Right ventricle myocardium superior (tissue), 1 donor: ENCODE data around the gene SELENOO. TPM values are rescaled to one million over a fixed set of nuclear protein-coding genes. Genes with fewer than 3 reads are reported as not detected.

Experiments used
- ATAC-seq: fragments of 200-7000 bp; cut with Tn5 transposase; one replicate; pipeline ENCODE4 v1.9.1; 2020; ENCODE audit warnings: mild to moderate bottlenecking; ENCODE audit not compliant: poor library complexity
- DNase-seq: peaks from one replicate; pipeline ENCODE4 v3.0.0-alpha.2; 2020
- intact Hi-C: fragments of 100-400 bp; cut with DNase I; formaldehyde crosslinking; loops from one replicate; pipeline ENCODE4 v1.11.2; 2022
- total RNA-seq: library from RNA; stranded (reverse); fragmentation: NEBNext Ultra II Directional; extraction: Animal tissue kit (Norgen Biotek cat#: 25700); gene quantifications from one replicate; pipeline ENCODE4 v1.2.1, GENCODE V29; 2021
- donor health status: DM: no; HTN: yes; CAD: no; lungs with severe emphysema.

SELENOO gene
- total RNA-seq, 1 donor from 2014 or later: 15.6 TPM

DNA sequence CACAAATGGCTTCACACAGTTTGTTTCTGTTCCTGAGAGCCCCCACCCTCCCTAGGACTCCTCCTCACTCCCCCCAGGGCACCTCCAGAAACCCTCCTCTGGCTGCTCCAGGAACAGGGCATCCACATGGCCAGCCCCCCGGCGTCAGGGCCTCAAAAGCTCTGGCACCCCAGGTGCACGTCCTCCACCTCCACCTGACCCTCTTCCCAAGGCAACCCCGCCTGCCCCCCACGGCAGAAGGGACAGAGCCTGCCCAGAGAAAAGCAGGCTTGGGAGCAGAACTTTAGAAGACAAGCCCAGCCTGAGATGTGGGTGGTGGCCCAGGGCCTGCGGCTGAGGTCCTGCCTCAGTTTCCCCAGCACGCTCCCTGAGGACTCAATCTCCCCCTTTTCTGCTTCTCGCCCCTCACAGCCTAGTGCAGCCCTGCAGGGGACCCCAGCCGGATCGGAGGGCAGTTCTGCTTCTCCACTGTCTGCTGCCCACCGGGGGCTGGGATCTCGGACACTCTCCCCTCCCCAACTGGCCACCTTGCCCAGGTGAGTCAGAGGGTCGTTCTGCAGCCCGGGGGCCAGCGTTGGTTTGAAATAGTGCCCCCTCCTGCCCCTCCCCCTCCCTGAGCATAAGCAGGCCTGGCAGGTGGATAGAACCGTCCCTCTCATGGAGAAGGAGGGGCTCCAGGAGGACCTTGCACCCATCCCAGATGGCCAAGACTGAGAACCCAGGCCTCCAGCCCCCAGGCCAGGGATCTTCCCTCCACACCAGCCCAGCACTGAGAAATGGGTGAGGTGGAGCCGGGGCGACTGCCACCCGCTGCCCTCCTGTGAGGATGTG lies 17.5 kb upstream of the SELENOO start:
- intact Hi-C loops: no loop called here
- DNase-seq (no peak), ATAC-seq (no peak)

DNA sequence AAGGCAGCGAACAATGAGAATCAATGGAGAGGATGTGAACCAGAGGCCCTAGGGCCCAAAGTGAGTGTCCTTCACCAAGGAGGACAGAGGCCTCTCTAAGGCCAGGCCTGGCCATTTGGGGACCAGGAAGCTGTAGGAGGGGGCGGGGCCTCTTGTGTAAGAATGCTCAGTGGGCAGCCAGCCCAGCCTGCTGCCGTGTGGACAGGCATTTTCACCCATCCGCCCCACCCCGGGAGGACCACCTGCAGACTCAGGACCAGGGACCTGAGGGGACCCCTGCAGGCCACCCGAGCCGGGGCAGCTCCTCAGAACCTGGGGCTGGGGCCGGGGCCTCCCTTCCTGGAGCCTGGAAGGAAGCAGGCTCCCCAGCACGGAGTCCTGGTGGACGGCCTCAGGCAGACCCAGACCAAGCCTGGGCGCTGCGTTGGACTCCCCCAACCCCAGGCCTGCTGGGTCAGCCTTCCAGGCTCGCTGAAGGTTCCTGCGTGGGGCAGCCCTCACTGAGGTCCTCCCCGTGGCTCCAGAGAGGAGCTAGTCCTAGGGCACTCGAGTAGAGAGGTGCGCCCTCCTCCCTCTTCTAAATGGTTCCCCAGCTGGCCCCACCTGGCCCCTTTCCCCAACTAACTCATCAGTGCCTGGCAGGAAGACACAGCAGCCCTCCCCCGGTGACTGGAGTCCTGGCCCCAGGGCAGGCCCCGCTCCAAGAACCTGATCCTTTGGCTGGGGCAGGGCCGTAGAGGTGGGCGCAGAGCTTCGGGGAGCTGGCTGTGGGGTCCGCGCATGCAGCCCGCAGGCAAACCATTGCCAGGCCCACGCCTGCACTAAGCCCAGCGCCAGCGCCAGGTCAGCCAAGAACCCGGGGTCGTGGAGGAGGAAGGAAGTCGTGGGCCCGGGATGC lies 16.6 kb upstream of the SELENOO start:
- DNase-seq: peak; percentile 90
- intact Hi-C loops: no loop called here
- ATAC-seq: peak; percentile 59

DNA sequence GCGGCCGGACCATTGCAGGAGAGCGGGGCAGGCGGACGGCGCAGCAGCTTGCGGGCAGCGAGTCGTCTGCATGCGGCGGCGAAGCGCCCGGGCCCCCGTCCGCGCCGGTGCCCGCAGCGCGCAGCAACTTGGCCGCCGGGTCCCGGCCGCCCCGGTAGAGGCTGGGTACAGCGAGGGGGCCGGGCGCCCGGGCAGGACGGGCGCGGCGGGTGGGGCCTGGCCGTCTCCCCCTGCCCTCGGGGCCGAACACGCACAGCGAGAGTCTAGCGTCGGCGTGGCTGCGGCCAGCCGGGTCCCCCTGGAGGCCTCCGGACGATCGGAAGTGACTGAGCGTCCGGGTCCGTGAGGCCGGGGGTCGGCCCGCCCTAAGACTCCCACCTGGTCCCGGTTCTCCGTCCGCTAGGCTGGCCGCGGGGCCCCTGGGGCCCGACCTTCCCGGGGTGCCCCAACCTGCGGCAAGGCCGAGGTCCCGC lies 15.9 kb upstream of the SELENOO start:
- intact Hi-C loops: no loop called here
- ATAC-seq: no peak
- DNase-seq: peak; percentile 47

DNA sequence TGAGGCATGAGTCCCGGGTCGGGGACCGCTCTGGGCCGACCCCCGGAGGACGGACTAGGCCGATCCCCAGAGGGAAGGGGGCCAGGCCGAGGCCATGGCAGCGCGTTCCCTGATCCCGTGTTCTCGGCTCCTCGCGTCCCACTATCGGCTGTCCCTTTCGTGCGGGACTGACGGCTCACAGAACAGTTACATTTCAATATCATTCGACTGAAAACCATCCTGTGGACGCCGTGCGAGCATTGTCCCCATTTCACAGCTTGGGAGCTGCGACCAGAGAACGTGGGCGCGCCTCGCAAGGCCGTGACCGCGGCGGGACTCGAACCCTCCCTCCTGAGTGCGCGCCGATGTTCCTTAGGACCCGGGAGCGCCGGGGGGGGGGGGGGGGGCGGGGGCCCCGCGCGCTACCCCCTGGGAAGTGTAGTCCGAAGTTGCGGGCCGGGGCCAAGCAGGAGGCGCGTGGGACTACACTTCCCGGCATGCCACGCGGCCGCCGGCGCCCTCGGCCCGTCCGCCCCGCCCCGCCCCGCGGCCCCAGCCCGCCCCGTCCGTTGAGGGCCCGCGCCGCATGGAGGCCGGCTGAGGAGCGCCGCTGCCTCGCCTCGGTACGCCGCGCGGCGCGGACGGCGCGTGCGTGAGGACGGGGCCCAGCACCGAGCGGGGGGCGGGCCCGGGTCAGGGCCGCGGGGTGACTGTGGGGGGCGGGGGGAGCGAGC lies 15.3 kb upstream of the SELENOO start, which contains the start of gene TRABD:
Gene TRABD, plus strand, starts transcription at position 539 of the 713 bp plus-strand sequence. CDS start 7,148 bp downstream, outside the sequence.
- intact Hi-C loops: no loop called here
- ATAC-seq (peak; percentile 83), DNase-seq (peak; percentile 93)

GRCh38 chr22:50186181-50186714 lies 14.6 kb upstream of the SELENOO start:
- ATAC-seq: no peak
- peak; percentile 56 for DNase-seq
- intact Hi-C loops: no loop called here

- ATAC-seq (no peak), DNase-seq (peak; percentile 47)
- intact Hi-C loops: no loop called here
Measured at GRCh38 chr22:50186761-50187523, 13.9 kb upstream of the SELENOO start.

- intact Hi-C loops: no loop called here
Measured at GRCh38 chr22:50188356-50188755, 12.5 kb upstream of the SELENOO start.

DNA sequence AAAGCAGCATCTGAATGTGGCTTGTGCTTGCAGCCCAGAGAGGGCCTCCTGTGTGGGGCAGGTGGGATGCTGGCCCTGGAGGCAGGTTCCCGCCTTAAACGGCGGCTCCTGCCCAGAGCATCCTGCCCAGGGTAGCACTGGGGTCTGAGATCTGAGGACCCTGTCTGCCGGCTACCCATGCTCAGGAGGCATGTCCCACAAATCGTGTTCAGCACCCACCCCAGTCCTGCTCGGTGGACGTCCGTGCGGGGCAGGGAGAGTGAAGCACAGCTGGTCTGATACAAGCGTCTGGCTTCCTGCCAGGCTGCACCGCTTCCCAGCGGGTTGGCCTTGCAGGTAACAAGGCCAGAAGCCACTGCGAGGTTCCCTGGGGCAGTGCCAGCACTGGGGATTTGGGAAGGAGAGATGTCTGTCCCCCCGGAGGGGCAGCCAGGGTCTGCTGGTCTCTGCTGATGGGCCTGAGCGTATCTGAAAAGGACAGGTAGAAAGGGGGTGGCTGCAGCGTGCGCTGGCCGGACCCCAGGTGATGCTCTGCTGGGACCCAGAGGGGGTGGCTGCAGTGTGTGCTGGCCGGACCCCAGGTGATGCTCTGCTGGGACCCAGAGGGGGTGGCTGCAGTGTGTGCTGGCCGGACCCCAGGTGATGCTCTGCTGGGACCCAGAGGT lies 11.5 kb upstream of the SELENOO start:
- intact Hi-C loops: no loop called here
- ATAC-seq (no peak), DNase-seq (peak; percentile 62)

More at GRCh38 chr22:50188356-50188755, 12.5 kb upstream of the SELENOO start:
- no peak for ATAC-seq
- no peak for DNase-seq

- DNase-seq: peak; percentile 44
- intact Hi-C loops: no loop called here
- peak; percentile 41 for ATAC-seq
Measured at GRCh38 chr22:50189849-50190181, 11.0 kb upstream of the SELENOO start.

DNA sequence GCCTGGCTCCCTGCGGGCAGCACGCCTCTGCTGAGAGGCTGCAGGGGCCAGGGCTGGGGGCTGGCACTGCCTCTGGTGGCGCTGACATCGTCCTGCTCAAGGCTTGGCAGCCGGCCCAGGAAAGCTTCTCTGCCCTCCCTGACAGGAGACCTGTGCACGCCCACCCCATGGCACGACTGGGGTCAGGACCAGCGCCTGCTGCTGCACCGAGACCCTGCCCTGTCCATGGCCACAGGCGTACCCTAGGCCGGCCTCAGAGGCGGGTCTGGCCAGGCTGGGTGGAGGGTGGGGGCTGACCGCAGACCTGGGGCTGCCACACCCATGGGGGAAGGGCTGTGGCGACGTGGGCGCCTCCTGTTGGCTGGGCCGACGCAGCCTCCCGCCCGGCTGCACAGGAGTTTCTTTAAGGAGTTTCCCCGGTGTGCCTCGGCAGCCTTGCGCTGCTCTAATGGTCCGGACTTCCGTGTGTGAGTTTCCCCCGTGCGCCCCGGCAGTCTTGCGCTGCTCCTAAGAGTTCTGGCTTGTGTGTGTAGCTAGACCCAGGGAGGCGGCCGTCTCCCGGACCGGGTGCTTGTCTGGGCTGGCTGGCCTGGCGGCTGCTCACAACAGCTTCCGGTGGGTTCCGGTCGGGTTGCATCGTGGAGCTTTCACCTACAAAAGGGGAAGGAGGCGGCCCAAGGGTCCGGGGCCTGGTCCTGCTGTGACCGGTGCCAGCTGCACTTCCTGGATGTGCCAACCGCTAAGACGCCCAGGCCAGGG lies 10.4 kb upstream of the SELENOO start:
- peak; percentile 89 for DNase-seq
- intact Hi-C loops: no loop called here
- peak; percentile 69 for ATAC-seq

DNA sequence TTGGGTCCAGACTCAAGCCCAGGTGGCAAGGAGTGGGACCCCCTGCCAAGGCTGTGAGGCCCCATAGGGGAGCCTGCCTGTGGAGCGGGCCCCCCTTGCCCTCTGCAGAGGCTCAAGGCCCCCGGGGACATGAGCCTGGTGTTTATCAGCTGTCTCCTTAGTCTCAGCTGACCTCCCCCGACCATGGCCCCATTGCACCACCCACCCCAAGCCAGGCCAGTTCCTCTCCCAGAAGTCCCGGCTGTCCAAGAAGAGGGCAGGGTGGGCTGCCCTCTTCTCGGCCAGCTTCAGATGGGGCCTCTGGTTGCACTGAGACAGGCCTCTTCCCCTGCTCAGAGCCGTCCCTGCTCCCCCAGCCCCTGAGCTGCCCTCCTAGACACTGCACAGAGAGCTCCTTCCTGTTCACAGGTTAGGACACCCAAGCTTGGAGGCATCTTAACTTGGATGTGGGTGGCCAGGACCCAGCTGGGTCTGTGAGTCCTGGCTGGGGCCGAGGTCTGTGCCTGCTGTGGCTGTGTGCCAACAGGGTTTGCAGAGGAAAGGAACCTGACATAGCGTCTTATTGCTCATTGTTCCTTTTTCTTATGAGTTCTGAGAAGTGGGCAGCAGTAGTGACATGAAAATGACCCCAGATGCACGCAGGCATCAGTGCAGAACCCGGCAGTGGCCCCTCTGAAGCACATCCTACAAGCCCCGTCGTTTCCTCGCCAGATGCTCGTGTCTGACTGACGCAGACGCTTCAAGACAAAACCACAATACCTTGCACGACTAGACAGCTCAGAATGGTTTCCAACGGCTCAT lies 9.7 kb upstream of the SELENOO start:
- no peak for ATAC-seq
- DNase-seq: peak; percentile 72
- intact Hi-C loops: no loop called here

DNA sequence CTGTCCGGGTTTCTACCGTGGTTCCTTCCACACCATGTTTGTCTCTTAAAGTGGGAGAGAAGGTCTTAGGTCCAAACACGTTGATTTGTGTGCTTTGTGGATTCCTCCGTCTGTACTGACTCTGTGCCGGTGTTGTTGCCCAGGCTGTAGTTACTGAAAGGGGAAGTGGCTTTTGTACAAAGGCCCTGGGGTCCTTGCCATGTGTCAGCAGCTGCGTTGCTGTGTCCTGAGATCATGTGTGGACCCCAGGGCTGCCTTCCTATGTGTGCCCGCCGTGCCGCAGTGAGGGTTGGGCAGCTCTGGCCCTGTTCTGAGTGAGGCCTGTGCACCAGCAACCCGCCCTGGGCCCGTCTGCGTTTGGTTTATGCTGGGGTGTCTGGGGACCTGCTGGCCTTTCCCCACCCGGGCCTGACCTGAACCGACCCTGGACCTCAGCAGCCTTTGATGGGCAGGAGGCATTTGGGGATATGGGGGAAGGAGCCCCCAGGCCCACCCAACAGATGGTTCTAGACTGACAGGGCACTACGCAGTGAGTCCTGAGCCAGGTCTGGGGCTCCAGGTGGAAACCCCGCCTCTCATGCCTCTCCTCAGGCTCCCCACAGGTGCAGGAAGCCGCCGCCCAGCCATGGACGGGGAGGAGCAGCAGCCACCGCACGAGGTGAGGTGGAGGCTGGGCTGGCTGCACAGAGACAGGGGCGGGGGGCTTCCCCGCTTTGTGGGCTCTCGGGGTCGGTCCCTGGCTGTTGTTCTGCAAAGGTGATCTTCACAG lies 8.2 kb upstream of the SELENOO start:
- intact Hi-C loops: no loop called here
- DNase-seq (no peak), ATAC-seq (no peak)

GRCh38 chr22:50193621-50194020 lies 7.2 kb upstream of the SELENOO start:
- intact Hi-C loops: no loop called here
- DNase-seq: no peak
- ATAC-seq: no peak

DNA sequence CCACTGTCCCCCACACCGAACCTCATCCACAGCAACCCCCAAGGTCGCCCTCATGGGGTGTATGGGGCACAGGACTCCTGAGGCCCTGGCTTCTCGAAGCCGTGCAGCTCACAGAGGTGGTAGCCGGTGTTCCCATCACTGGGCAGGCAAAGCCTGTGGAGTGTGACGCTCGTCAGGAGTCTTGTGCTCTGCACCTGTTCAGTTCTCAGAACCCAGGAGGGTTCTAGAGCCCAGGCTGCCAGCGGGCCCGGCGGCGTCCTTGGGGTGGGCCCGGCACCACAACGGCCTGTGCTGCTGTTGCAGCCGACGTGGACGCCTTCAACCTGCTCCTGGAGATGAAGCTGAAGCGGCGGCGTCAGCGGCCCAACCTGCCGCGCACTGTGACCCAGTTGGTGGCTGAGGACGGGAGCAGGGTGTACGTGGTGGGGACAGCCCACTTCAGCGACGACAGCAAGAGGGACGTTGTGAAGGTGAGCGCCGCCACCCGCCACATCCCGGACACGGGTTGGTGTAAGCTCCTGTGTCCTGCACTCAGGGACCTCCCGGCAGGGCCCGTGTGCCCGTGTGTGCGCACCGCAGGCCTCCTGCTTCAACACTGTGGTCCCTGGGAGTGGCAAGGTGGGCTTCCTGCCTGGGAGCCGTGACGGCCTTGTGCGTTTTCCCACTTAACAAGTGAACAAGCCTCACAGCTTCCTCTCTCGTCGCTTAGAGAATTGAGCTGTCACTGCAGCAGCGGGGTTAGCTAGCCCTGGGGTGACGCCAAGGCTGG lies 6.6 kb upstream of the SELENOO start:
- no peak for ATAC-seq
- DNase-seq: no peak
- intact Hi-C loops: no loop called here

GRCh38 chr22:50196256-50196655 lies 4.6 kb upstream of the SELENOO start:
- intact Hi-C loops: no loop called here
- DNase-seq: no peak
- ATAC-seq: no peak
